GM23338 (cell line): ENCODE data around the gene P4HA1. TPM values are rescaled to one million over a fixed set of nuclear protein-coding genes. Genes with fewer than 3 reads are reported as not detected.

ENCODE experiments used
- ATAC-seq: fragments of 200-7000 bp; cut with Tn5 transposase; 3 replicates; pipeline ENCODE4 v1.9.1; 2020
- DNase-seq: peaks from one replicate; pipeline ENCODE4 v3.0.0-alpha.2; 2015; ENCODE audit warnings: low spot score
- H2AFZ ChIP-seq: fragments of 200-600 bp; sonication (generic); 2 replicates; pipeline ENCODE4 v1.8.0; 2016; ENCODE audit warnings: antibody characterized with exemption, mild to moderate bottlenecking, moderate library complexity
- H3F3A ChIP-seq: fragments of 200-600 bp; sonication (generic); replicated peaks from 2 replicates; pipeline ENCODE4 v1.8.0; 2017; ENCODE audit warnings: antibody characterized with exemption, mixed run types, low read depth
- H3K27ac ChIP-seq: fragments of 200-600 bp; sonication (generic); 2 replicates; pipeline ENCODE4 v1.6.1; 2016; ENCODE audit warnings: low read depth
- H3K27me3 ChIP-seq: fragments of 200-600 bp; sonication (generic); 2 replicates; pipeline ENCODE4 v1.8.0; 2016; ENCODE audit warnings: mild to moderate bottlenecking, mixed run types, moderate library complexity; ENCODE audit not compliant: insufficient read depth
- H3K36me3 ChIP-seq: fragments of 200-600 bp; sonication (generic); 2 replicates; pipeline ENCODE4 v1.8.0; 2016; ENCODE audit warnings: mild to moderate bottlenecking; ENCODE audit not compliant: insufficient read depth
- H3K4me1 ChIP-seq: fragments of 200-600 bp; sonication (generic); 2 replicates; pipeline ENCODE4 v1.8.0; 2016; ENCODE audit warnings: mild to moderate bottlenecking, moderate library complexity; ENCODE audit not compliant: insufficient read depth
- H3K4me2 ChIP-seq: fragments of 200-600 bp; sonication (generic); 2 replicates; pipeline ENCODE4 v1.7.1; 2017; ENCODE audit warnings: mixed run types
- H3K4me3 ChIP-seq: fragments of 200-600 bp; sonication (generic); 2 replicates; pipeline ENCODE4 v1.6.1; 2016; ENCODE audit warnings: mixed run types
- H3K79me2 ChIP-seq: fragments of 200-600 bp; sonication (generic); replicated peaks from 2 replicates; pipeline ENCODE4 v1.8.0; 2017; ENCODE audit warnings: mild to moderate bottlenecking; ENCODE audit not compliant: insufficient read depth
- H3K9me2 ChIP-seq: fragments of 200-600 bp; sonication (generic); 2 replicates; pipeline ENCODE4 v1.8.0; 2017; ENCODE audit not compliant: insufficient read depth
- H4K20me1 ChIP-seq: fragments of 200-600 bp; sonication (generic); replicated peaks from 2 replicates; pipeline ENCODE4 v1.8.0; 2017; ENCODE audit warnings: mild to moderate bottlenecking; ENCODE audit not compliant: insufficient read depth
- H3K27ac Mint-ChIP-seq: 2 replicates; pipeline ENCODE4 v1.8.0; 2020; ENCODE audit warnings: inconsistent platforms, mild to moderate bottlenecking, moderate library complexity, mixed read lengths
- H3K27me3 Mint-ChIP-seq: 3 replicates; pipeline ENCODE4 v1.8.0; 2022; ENCODE audit warnings: low read depth, mild to moderate bottlenecking, moderate library complexity, mixed read lengths, inconsistent platforms; ENCODE audit not compliant: insufficient read depth, poor library complexity
- H3K36me3 Mint-ChIP-seq: 3 replicates; pipeline ENCODE4 v1.8.0; 2021; ENCODE audit warnings: low read depth, mild to moderate bottlenecking, inconsistent platforms, moderate library complexity, mixed read lengths
- H3K4me1 Mint-ChIP-seq: 3 replicates; pipeline ENCODE4 v1.8.0; 2020; ENCODE audit warnings: mild to moderate bottlenecking, inconsistent platforms, mixed read lengths
- H3K4me3 Mint-ChIP-seq: 3 replicates; pipeline ENCODE4 v1.8.0; 2021; ENCODE audit warnings: moderate library complexity, mild to moderate bottlenecking, inconsistent platforms, mixed read lengths
- H3K9me3 Mint-ChIP-seq: 3 replicates; pipeline ENCODE4 v1.8.0; 2020; ENCODE audit warnings: moderate library complexity, mild to moderate bottlenecking, inconsistent platforms, mixed read lengths
- CREB1 ChIP-seq: fragments of 250-450 bp; sonication (Bioruptor Pico); IDR thresholded peaks from 2 replicates; pipeline ENCODE4 v1.5.0; 2020; ENCODE audit warnings: low read depth, mild to moderate bottlenecking, moderate library complexity
- JUNB ChIP-seq: IDR thresholded peaks from one replicate; pipeline ENCODE4 v1.6.1; 2016; ENCODE audit warnings: antibody characterized with exemption; ENCODE audit not compliant: unreplicated experiment
- NANOG ChIP-seq: IDR thresholded peaks from 2 replicates; pipeline ENCODE4 v1.6.1; 2016; ENCODE audit warnings: antibody characterized with exemption, borderline replicate concordance
- POLR2AphosphoS5 ChIP-seq: IDR thresholded peaks from 2 replicates; pipeline ENCODE4 v1.6.1; 2016; ENCODE audit warnings: antibody characterized with exemption, low read depth
- STAT1 ChIP-seq: IDR thresholded peaks from one replicate; pipeline ENCODE4 v1.6.1; 2016; ENCODE audit warnings: antibody characterized with exemption; ENCODE audit not compliant: unreplicated experiment
- ZNF331 ChIP-seq: fragments of 250-450 bp; sonication (Bioruptor Pico); IDR thresholded peaks from 2 replicates; pipeline ENCODE4 v1.5.0; 2020; ENCODE audit warnings: low read depth, mild to moderate bottlenecking, moderate library complexity
- polyA plus RNA-seq: library from polyadenylated mRNA; unstranded; fragments of >200 nt; fragmentation: Nextera tagmentation; extraction: Ambion mirVana; gene quantifications from 2 replicates; pipeline ENCODE4 v1.2.1, GENCODE V29; 2016
- total RNA-seq: library from RNA; depleted of rRNA; stranded (reverse); fragments of >200 nt; shearing (Covaris generic); gene quantifications from 2 replicates; pipeline ENCODE4 v1.2.3, GENCODE V29; 2014
- TF ChIP-seq, protein P1 (sequence below): IDR thresholded peaks from one replicate; pipeline ENCODE4 v1.6.1; 2018; ENCODE audit warnings: antibody characterized with exemption; ENCODE audit not compliant: unreplicated experiment
- TF ChIP-seq, protein P2 (sequence below): IDR thresholded peaks from 2 replicates; pipeline ENCODE4 v1.6.1; 2016; ENCODE audit warnings: antibody characterized with exemption
- TF ChIP-seq, protein P3 (sequence below), 2 experiments: fragments of 200-600 bp in 1 of 2; sonication (generic) in 1 of 2; conservative IDR thresholded peaks; 2 replicates each; pipeline versions ENCODE4 v1.5.1 to v1.6.1; 2016 to 2017; ENCODE audit warnings: antibody characterized with exemption in 2 of 2, low read depth in 2 of 2, mild to moderate bottlenecking in 2 of 2, moderate library complexity in 1 of 2

The P4HA1 gene
- total and polyA plus RNA-seq, 2 experiments from 2014 or later = 26.4 to 27.1 TPM

DNA sequence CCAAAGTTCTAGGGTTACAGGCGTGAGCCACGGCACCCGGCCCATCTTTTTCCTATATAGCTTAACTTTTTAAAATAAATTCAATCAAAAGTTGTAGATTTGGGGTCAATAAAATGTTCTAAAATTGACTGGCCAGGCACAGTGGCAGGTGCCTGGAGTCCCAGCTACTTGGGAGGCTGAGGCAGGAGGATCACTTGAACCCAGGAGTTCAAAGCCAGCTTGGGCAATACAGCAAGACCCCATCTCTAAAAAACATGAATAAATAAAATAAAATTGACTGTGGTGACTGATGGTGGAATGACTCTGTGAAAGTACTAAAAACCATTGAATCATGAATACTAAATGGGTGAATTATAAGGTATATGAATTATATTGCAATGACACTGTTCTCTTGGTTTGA is 20.8 kb downstream of the P4HA1 start:
- H3K36me3 Mint-ChIP-seq = peaks cover 11% of the 10 kb centered on the region
- no peak overlapping the region for H3K4me3 ChIP-seq
- H3K27me3 Mint-ChIP-seq = no peaks in the 10 kb centered on the region
- no peak overlapping the region for H3K4me2 ChIP-seq
- no peak overlapping the region for H3K27ac ChIP-seq
- DNase-seq (no peak), ATAC-seq (no peak)
- H3K4me1 Mint-ChIP-seq = no peaks in the 10 kb centered on the region
- H3F3A ChIP-seq = no peaks in the 10 kb centered on the region
- H3K9me2 ChIP-seq = no peaks in the 10 kb centered on the region; the same call in 1 of the 2 replicates
- H3K79me2 ChIP-seq = peaks cover 24% of the 10 kb centered on the region; the same call in 1 of the 2 replicates
- no peak overlapping the region for H3K4me3 Mint-ChIP-seq
- no peaks in the 10 kb centered on the region for H4K20me1 ChIP-seq
- no peaks in the 10 kb centered on the region for H3K4me1 ChIP-seq
- no peak for TF ChIP-seq POLR2AphosphoS5
- TF ChIP-seq, protein P1, sequence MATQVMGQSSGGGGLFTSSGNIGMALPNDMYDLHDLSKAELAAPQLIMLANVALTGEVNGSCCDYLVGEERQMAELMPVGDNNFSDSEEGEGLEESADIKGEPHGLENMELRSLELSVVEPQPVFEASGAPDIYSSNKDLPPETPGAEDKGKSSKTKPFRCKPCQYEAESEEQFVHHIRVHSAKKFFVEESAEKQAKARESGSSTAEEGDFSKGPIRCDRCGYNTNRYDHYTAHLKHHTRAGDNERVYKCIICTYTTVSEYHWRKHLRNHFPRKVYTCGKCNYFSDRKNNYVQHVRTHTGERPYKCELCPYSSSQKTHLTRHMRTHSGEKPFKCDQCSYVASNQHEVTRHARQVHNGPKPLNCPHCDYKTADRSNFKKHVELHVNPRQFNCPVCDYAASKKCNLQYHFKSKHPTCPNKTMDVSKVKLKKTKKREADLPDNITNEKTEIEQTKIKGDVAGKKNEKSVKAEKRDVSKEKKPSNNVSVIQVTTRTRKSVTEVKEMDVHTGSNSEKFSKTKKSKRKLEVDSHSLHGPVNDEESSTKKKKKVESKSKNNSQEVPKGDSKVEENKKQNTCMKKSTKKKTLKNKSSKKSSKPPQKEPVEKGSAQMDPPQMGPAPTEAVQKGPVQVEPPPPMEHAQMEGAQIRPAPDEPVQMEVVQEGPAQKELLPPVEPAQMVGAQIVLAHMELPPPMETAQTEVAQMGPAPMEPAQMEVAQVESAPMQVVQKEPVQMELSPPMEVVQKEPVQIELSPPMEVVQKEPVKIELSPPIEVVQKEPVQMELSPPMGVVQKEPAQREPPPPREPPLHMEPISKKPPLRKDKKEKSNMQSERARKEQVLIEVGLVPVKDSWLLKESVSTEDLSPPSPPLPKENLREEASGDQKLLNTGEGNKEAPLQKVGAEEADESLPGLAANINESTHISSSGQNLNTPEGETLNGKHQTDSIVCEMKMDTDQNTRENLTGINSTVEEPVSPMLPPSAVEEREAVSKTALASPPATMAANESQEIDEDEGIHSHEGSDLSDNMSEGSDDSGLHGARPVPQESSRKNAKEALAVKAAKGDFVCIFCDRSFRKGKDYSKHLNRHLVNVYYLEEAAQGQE = no peak
- TF ChIP-seq, protein P2, sequence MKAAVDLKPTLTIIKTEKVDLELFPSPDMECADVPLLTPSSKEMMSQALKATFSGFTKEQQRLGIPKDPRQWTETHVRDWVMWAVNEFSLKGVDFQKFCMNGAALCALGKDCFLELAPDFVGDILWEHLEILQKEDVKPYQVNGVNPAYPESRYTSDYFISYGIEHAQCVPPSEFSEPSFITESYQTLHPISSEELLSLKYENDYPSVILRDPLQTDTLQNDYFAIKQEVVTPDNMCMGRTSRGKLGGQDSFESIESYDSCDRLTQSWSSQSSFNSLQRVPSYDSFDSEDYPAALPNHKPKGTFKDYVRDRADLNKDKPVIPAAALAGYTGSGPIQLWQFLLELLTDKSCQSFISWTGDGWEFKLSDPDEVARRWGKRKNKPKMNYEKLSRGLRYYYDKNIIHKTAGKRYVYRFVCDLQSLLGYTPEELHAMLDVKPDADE = no peak
- no peak for TF ChIP-seq STAT1
- TF ChIP-seq JUNB = no peak
- TF ChIP-seq NANOG = no peak
- TF ChIP-seq, protein P3, sequence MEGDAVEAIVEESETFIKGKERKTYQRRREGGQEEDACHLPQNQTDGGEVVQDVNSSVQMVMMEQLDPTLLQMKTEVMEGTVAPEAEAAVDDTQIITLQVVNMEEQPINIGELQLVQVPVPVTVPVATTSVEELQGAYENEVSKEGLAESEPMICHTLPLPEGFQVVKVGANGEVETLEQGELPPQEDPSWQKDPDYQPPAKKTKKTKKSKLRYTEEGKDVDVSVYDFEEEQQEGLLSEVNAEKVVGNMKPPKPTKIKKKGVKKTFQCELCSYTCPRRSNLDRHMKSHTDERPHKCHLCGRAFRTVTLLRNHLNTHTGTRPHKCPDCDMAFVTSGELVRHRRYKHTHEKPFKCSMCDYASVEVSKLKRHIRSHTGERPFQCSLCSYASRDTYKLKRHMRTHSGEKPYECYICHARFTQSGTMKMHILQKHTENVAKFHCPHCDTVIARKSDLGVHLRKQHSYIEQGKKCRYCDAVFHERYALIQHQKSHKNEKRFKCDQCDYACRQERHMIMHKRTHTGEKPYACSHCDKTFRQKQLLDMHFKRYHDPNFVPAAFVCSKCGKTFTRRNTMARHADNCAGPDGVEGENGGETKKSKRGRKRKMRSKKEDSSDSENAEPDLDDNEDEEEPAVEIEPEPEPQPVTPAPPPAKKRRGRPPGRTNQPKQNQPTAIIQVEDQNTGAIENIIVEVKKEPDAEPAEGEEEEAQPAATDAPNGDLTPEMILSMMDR (conservative IDR thresholded peaks at IDR 0.05; ENCODE audit: low read depth in 2 of 2) = no peak
- no peak for TF ChIP-seq CREB1 (CRISPR knock-in tag)
- H3K9me3 Mint-ChIP-seq = no peaks in the 10 kb centered on the region
- H2AFZ ChIP-seq = no peak overlapping the region
- no peak overlapping the region for H3K27ac Mint-ChIP-seq
- H3K27me3 ChIP-seq = no peaks in the 10 kb centered on the region
- no peaks in the 10 kb centered on the region for H3K36me3 ChIP-seq

DNA sequence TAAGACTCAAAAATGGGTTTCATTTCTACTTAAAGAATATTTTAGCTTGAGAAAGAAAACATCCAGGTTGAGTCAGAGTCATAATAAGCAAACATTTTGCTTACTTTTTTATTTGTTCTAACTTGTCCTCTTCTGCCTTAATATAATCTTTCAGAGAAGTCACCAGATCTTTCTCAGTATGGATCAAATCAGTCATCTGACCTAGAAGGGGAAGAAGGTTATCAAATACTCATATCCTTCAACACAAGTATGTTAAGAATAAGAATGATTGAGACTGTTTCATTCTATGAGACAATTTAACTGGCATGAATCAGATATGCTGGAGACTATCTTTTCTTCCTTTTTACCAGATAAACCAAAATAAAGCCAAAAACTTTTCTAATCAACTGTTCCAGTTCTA is 23.0 kb downstream of the P4HA1 start:
- Histone ChIP-seq H3K27ac (no peak overlapping the region), H3K4me1 (no peaks in the 10 kb centered on the region), H4K20me1 (no peaks in the 10 kb centered on the region), H3K9me2 (no peaks in the 10 kb centered on the region; the same call in 1 of the 2 replicates), H3K4me3 (no peak overlapping the region), H3F3A (no peaks in the 10 kb centered on the region), H3K4me2 (no peak overlapping the region), H3K79me2 (peaks cover 16% of the 10 kb centered on the region; the same call in 1 of the 2 replicates), H3K36me3 (no peaks in the 10 kb centered on the region), H3K27me3 (no peaks in the 10 kb centered on the region), H2AFZ (no peak overlapping the region)
- H3K4me1 Mint-ChIP-seq = no peaks in the 10 kb centered on the region
- no peaks in the 10 kb centered on the region for H3K27me3 Mint-ChIP-seq
- DNase-seq (no peak), ATAC-seq (no peak)
- peaks cover 11% of the 10 kb centered on the region for H3K36me3 Mint-ChIP-seq
- no peak overlapping the region for H3K27ac Mint-ChIP-seq
- no peaks in the 10 kb centered on the region for H3K9me3 Mint-ChIP-seq
- no peak overlapping the region for H3K4me3 Mint-ChIP-seq
- TF ChIP-seq NANOG = no peak
- TF ChIP-seq, protein P1 = no peak
- TF ChIP-seq ZNF331 (CRISPR knock-in tag) = no peak
- no peak for TF ChIP-seq STAT1
- no peak for TF ChIP-seq CREB1 (CRISPR knock-in tag)
